Measurements from ENCODE around the gene MAP3K20. TPM values are rescaled to one million over a fixed set of nuclear protein-coding genes. Genes with fewer than 3 reads are reported as not detected.

The MAP3K20 gene
- total and polyA plus RNA-seq, 2 of the 4 experiments (the other 2 are of a cell fraction) = 27.5 to 84.4 TPM

GRCh38 chr2:173221132-173221695 is 145.6 kb downstream of the MAP3K20 start:
- Histone ChIP-seq H3K9ac (ENCODE audit: low read depth, low read length) (no peak overlapping the region), H4K8ac (ENCODE audit: low read depth in 2 of 2, low read length in 2 of 2) (no peak overlapping the region), H3K23ac (ENCODE audit: low read depth, low read length) (no peak overlapping the region), H3K56ac (ENCODE audit: extremely low read depth, insufficient read depth, low read length) (no peak overlapping the region), H3K4ac (ENCODE audit: low read depth, low read length) (no peak overlapping the region), H3K36me3 (ENCODE audit: control insufficient read depth, insufficient read depth, low read length) (peaks cover 3% of the 10 kb centered on the region), H3K14ac (replicated peaks; ENCODE audit: low read depth, low read length) (no peak overlapping the region), H4K5ac (ENCODE audit: low read depth, low read length) (no peak overlapping the region), H2AK9ac (replicated peaks; ENCODE audit: low read depth, low read length, poor library complexity) (no peak overlapping the region), H4K91ac (ENCODE audit: insufficient read depth, low read depth, low read length) (no peak overlapping the region), H3K18ac (ENCODE audit: low read depth, low read length) (no peak overlapping the region), H3K9me3 (ENCODE audit: control insufficient read depth, insufficient read depth, low read length) (no peaks in the 10 kb centered on the region), H2BK15ac (ENCODE audit: low read depth, low read length) (no peak overlapping the region), H4K20me1 (ENCODE audit: insufficient read depth, low read length) (no peaks in the 10 kb centered on the region), H2BK120ac (ENCODE audit: low read depth, low read length) (no peak overlapping the region), H2BK20ac (ENCODE audit: low read depth, low read length) (no peak overlapping the region), H2BK5ac (ENCODE audit: low read depth, low read length, poor library complexity, severe bottlenecking) (no peak overlapping the region), H3K79me1 (ENCODE audit: low read depth in 1 of 2, low read length in 2 of 2) (peaks cover 0 to 11% of the 10 kb centered on the region in 2 experiments; a peak in 2 of 4 replicates), H3K4me1 (ENCODE audit: control insufficient read depth, insufficient read depth, low read length) (peaks cover 11% of the 10 kb centered on the region), H3K4me3 (ENCODE audit: insufficient read depth, low read depth, low read length) (no peak overlapping the region), H2AFZ (replicated peaks; ENCODE audit: low read length, poor library complexity) (no peak overlapping the region), H3K9me1 (ENCODE audit: insufficient read depth, low read length) (no peaks in the 10 kb centered on the region), H3K27me3 (ENCODE audit: control insufficient read depth, insufficient read depth, low read length) (no peaks in the 10 kb centered on the region), H2AK5ac (ENCODE audit: low read depth, low read length) (no peak overlapping the region), H3K27ac (ENCODE audit: insufficient read depth, low read length) (no peak overlapping the region), H3K4me2 (ENCODE audit: low read depth, low read length) (no peak overlapping the region)
- DNase-seq = no peak
- ATAC-seq (ENCODE audit: low read depth) = no peak
- no TSS peak for BruUV-seq (replicated peaks)
- intact Hi-C loops (cut with micrococcal nuclease) (no loop called here), dilution Hi-C loops (cut with HindIII; ENCODE audit: low sequenced_read_pairs, unreplicated experiment) (no loop called here), in situ Hi-C loops (cut with MboI; ENCODE audit: low sequenced_read_pairs) (no loop called here)
- ChIA-PET CTCF (interaction anchor here (1.0 kb wide), 1 partner anchor 11 kb away, joined by 3 read pairs; no protein-coding TSS in a partner anchor), POLR2A (ENCODE audit: unreplicated experiment) (no interaction called here)
- TF ChIP-seq SMC3 (IDR thresholded peaks at IDR 0.05; ENCODE audit: low read depth, low read length) (no peak), MAFK (IDR thresholded peaks at IDR 0.05; ENCODE audit: low read depth, low read length) (no peak), ELK1 (IDR thresholded peaks at IDR 0.05; ENCODE audit: borderline replicate concordance, low read depth, low read length) (no peak), FOS (IDR thresholded peaks at IDR 0.05; ENCODE audit: low read depth, low read length) (no peak), MAZ (IDR thresholded peaks at IDR 0.05; ENCODE audit: borderline replicate concordance, low read depth, low read length) (no peak), MXI1 (IDR thresholded peaks at IDR 0.05; ENCODE audit: borderline replicate concordance, low read depth, low read length) (no peak), CEBPB (IDR thresholded peaks at IDR 0.05; ENCODE audit: low read depth, low read length) (no peak), RCOR1 (IDR thresholded peaks at IDR 0.05; ENCODE audit: insufficient replicate concordance, low read length) (no peak), RAD21 (IDR thresholded peaks at IDR 0.05; ENCODE audit: low read length) (no peak), CHD1 (IDR thresholded peaks at IDR 0.05; ENCODE audit: low read depth, low read length) (no peak)
- whole genome bisulfite sequencing, 2 experiments (ENCODE audit: extremely low coverage in 2 of 2, insufficient read length in 1 of 2) = no CpG with 5 or more reads among the region's 4 CpGs
